HEK293T (cell line): ENCODE results near the gene EML6.

ENCODE experiments used
- CTCF ChIA-PET: fragments of 350-600 bp; formaldehyde crosslinking; extraction: SDS; loops from one replicate; lab custom pipeline; 2021; ENCODE audit warnings: antibody characterized with exemption, inconsistent platforms; lab: Yijun Ruan, JAX
- POLR2A ChIA-PET: fragments of 350-600 bp; formaldehyde crosslinking; extraction: SDS; loops from one replicate; lab custom pipeline; 2020; ENCODE audit warnings: antibody characterized with exemption, inconsistent platforms; lab: Yijun Ruan, JAX
- DNase-seq: peaks from one replicate; pipeline ENCODE4 v3.0.0; 2012; ENCODE audit warnings: mixed read lengths; ENCODE audit errors: extremely low spot score
- ARNT ChIP-seq: fragments of 450-650 bp; IDR thresholded peaks from 2 replicates; pipeline ENCODE4 v1.6.1; 2017; ENCODE audit warnings: mild to moderate bottlenecking
- BHLHE40 ChIP-seq: fragments of 450-650 bp; IDR thresholded peaks from 2 replicates; pipeline ENCODE4 v1.6.1; 2016; ENCODE audit warnings: mild to moderate bottlenecking, moderate library complexity, borderline replicate concordance
- CTBP1 ChIP-seq: fragments of 450-650 bp; IDR thresholded peaks from 2 replicates; pipeline ENCODE4 v1.6.1; 2016; ENCODE audit warnings: borderline replicate concordance
- ELF4 ChIP-seq: fragments of 450-650 bp; IDR thresholded peaks from 2 replicates; pipeline ENCODE4 v1.6.1; 2017; ENCODE audit warnings: antibody characterized with exemption
- FOXA1 ChIP-seq: fragments of 450-650 bp; IDR thresholded peaks from 2 replicates; pipeline ENCODE4 v1.6.1; 2016; ENCODE audit warnings: mild to moderate bottlenecking
- FOXK2 ChIP-seq: fragments of 450-650 bp; IDR thresholded peaks from 2 replicates; pipeline ENCODE4 v1.6.1; 2016; ENCODE audit warnings: mild to moderate bottlenecking
- FOXM1 ChIP-seq: fragments of 450-650 bp; IDR thresholded peaks from 2 replicates; pipeline ENCODE4 v1.6.1; 2017; ENCODE audit warnings: mild to moderate bottlenecking, borderline replicate concordance
- HDGF ChIP-seq: fragments of 450-650 bp; IDR thresholded peaks from 2 replicates; pipeline ENCODE4 v1.6.1; 2017; ENCODE audit warnings: antibody characterized with exemption, borderline replicate concordance
- L3MBTL2 ChIP-seq: fragments of 450-650 bp; conservative IDR thresholded peaks from 2 replicates; pipeline ENCODE4 v1.6.1; 2016; ENCODE audit warnings: mild to moderate bottlenecking
- LEF1 ChIP-seq: fragments of 450-650 bp; IDR thresholded peaks from 2 replicates; pipeline ENCODE4 v1.6.1; 2017; ENCODE audit warnings: mild to moderate bottlenecking, borderline replicate concordance
- NFRKB ChIP-seq: fragments of 450-650 bp; IDR thresholded peaks from 2 replicates; pipeline ENCODE4 v1.6.1; 2016; ENCODE audit warnings: mild to moderate bottlenecking, moderate library complexity
- PKNOX1 ChIP-seq: fragments of 450-650 bp; IDR thresholded peaks from 2 replicates; pipeline ENCODE4 v1.6.1; 2016
- SP1 ChIP-seq: fragments of 450-650 bp; IDR thresholded peaks from 2 replicates; pipeline ENCODE4 v1.6.1; 2017
- SUZ12 ChIP-seq: fragments of 450-650 bp; IDR thresholded peaks from 2 replicates; pipeline ENCODE4 v1.6.1; 2016; ENCODE audit warnings: mild to moderate bottlenecking
- TARDBP ChIP-seq: fragments of 450-650 bp; IDR thresholded peaks from 2 replicates; pipeline ENCODE4 v1.6.1; 2016
- ZNF384 ChIP-seq: fragments of 450-650 bp; IDR thresholded peaks from 2 replicates; pipeline ENCODE4 v1.6.1; 2016

EML6 gene

GRCh38 chr2:54957321-54957999 is 234.0 kb downstream of the EML6 start:
- POLR2A ChIA-PET, result no interaction called here
- TF ChIP-seq ELF4 (no peak), ZNF384 (no peak), PKNOX1 (no peak), FOXK2 (no peak), FOXA1 (no peak), FOXM1 (no peak), L3MBTL2 (no peak), SP1 (no peak), ARNT (no peak), BHLHE40 (no peak), SUZ12 (no peak), LEF1 (no peak), CTBP1 (no peak), NFRKB (no peak), TARDBP (no peak), HDGF (no peak)
- no peak for DNase-seq
- CTCF ChIA-PET, result no interaction called here

- POLR2A ChIA-PET, result no interaction called here
- CTCF ChIA-PET, result no interaction called here
- no peak for TF ChIP-seq L3MBTL2
- TF ChIP-seq NFRKB, result no peak
- TF ChIP-seq ARNT, result no peak
- TF ChIP-seq BHLHE40, result no peak
- no peak for DNase-seq
Measured at GRCh38 chr2:54958717-54959371, 235.4 kb downstream of the EML6 start.

- CTCF ChIA-PET, result no interaction called here
- POLR2A ChIA-PET, result interaction anchor here (0.7 kb wide), 1 partner anchor 10 kb away, joined by 3 read pairs; no protein-coding TSS in a partner anchor
- TF ChIP-seq HDGF (no peak), FOXA1 (no peak), FOXM1 (no peak)
- DNase-seq, result no peak
Measured at GRCh38 chr2:54960164-54960563, 236.7 kb downstream of the EML6 start.

- CTCF ChIA-PET, result no interaction called here
- POLR2A ChIA-PET, result no interaction called here
- no peak for TF ChIP-seq FOXA1
- TF ChIP-seq SUZ12, result no peak
- DNase-seq, result no peak
Measured at GRCh38 chr2:54962511-54962910, 239.0 kb downstream of the EML6 start.

GRCh38 chr2:54962935-54963440 is 239.5 kb downstream of the EML6 start:
- DNase-seq, result no peak
- POLR2A ChIA-PET, result no interaction called here
- CTCF ChIA-PET, result no interaction called here
- TF ChIP-seq CTBP1, result no peak
- no peak for TF ChIP-seq L3MBTL2
- no peak for TF ChIP-seq FOXA1
- no peak for TF ChIP-seq TARDBP
- no peak for TF ChIP-seq FOXM1
- TF ChIP-seq PKNOX1, result no peak

GRCh38 chr2:54963476-54963875 is 240.0 kb downstream of the EML6 start:
- ChIA-PET POLR2A (no interaction called here), CTCF (no interaction called here)
- TF ChIP-seq ARNT (no peak), ZNF384 (no peak), ELF4 (no peak), TARDBP (no peak), FOXK2 (no peak), FOXA1 (no peak), L3MBTL2 (no peak), LEF1 (no peak), BHLHE40 (no peak), FOXM1 (no peak), SUZ12 (no peak), NFRKB (no peak), HDGF (no peak), CTBP1 (no peak), SP1 (no peak), PKNOX1 (no peak)
- no peak for DNase-seq
